GM21360 (cell line): ENCODE data around the gene LGALSL.
A peak's percentile ranks its signal among the peaks of the same experiment; 100 is the strongest.
"Not testable (repeated sequence)": the region's sequence is repeated elsewhere in the genome, so short reads cannot be mapped to it uniquely, and the experiment has no call there.

ENCODE experiments used
- ATAC-seq: cut with Tn5 transposase; IDR thresholded peaks from one replicate; pipeline ENCODE4 v1.9.1; 2021; ENCODE audit warnings: mild to moderate bottlenecking, moderate library complexity; ENCODE audit not compliant: unreplicated experiment

Gene LGALSL

DNA sequence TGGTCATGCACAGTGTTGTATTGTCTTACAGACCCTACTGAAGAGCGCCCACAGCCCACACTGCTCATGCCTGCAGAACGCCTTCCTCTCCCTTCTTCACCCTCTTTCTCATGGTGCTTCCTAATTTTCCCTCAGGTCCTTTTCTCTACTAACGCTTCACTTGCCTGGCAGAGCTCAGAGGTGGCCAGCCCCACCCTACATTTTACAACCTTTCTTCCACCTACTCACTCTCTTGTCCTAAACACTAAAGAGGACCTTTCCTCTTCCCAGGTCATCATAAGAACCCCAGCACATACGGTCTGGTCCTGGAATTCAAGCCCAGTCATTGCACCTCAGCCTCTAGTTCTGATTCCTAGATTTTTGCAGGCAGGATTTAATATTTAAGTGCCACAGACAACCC lies 11.7 kb upstream of the LGALSL start:
- ATAC-seq = no peak

DNA sequence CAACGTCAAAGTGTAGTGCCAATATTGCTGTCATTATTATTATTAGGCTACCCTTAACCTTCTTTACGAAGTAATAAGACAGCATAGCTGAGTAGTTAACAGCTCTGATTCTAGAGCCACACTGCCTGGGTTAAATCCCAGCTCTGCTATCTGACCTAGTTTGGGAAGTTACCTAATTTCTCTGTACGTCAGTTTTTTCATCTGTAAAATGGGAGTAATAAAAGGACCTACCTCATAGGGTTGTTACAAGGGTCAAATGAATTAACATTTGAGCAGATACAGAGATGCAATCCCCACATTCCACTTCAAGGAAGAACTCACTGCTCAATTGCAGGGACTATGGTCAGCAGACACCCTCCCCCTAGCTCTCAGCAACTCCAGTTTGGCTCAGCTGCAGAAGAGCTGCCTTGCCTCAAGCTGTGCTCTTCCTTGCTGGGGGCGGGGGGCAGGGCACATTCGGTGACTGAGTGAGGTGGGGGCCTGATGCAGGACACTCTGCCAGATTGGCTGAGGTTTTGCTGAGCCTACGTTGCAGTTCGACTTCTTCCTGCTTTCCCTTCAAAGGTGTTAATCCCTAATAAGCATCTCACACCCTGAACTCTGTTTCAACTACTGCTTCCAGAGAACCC lies 11.0 kb upstream of the LGALSL start:
- ATAC-seq = no peak

DNA sequence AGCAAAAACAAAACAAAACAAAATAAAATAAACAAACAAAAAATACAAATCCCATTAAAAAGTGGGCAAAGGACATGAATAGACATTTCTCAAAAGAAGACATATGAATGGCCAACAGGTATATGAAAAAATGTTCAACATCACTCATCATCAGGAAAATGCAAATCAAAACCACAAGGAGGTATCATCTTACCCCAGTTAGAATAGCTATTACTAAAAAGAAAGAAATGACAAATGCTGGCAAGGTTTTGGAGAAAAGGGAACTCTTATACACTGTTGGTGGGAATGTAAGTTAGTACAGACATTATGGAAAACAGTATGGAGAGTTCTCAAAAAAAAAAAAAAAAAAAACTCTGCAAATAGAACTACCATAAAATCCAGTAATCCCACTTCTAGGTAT lies 8.0 kb upstream of the LGALSL start:
- ATAC-seq = not testable (repeated sequence)

DNA sequence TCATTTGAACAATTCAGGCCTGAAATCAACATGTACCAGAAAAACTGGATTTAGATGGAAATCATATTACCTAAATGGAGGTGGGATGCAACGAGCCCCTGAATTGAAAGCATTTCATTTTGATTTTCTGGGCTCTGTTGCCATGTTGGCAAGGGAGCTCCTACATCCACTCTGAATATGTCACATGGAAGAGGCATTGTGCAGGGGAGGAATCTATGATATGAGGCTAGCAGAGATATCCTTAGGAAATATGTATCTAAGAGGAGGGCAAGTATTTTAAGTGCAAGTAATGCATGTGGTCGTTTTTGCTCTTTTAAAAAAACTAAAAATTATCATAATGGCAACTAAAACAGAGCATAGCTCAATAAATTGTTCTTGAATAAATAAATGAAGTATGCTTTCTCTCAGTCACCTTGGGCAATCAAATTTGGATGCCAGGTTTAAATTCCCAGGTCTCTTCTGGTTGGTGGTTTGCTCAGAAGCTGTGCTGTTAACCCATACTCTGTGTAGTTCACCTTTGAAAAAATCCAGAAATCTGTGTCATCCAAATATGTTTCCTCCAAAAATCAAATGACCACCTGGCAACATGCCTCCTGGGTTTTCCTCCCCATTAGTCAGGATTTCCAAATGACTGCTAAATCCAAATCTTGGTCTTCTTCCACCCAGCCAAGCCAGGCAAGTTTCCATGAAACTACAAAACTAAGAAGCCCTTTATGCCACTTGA lies 6.5 kb upstream of the LGALSL start:
- ATAC-seq = no peak

DNA sequence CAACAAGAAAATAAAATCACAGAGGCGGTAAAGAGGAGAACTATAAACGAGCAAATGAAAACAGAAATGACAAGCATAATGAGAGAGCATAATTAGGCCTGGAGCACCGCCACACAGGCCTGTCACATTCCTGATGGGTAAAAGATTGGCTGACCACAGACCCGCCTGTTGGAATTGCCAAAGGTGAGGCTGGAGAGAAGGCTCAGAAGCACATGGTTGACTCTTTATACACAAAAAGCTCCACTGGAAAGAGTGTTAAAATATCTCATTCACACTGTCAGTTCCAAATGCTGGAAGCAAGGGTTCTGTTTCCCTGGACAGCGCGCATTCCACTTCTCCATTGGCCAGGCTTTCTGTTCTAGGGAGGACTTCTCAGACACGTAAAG lies 5.9 kb upstream of the LGALSL start:
- no peak for ATAC-seq

DNA sequence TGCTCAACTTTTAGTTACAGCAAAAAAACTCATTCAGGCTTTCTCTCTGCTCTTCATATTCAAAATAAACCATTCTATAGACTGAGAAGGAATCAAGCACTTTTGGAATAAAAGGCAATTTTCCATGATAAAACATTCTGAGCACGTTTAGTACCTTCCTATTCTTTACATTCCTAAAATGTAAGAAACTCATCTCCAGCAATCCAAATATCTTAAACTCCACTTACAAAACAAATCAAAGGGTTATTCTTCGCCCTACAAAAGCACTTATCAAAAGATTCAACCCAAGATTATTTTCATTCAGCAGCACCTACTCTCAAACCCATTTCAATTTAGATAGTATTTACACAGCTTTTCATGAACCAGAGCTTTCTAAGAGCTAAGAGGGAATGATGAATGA lies 2.9 kb upstream of the LGALSL start:
- ATAC-seq = no peak

DNA sequence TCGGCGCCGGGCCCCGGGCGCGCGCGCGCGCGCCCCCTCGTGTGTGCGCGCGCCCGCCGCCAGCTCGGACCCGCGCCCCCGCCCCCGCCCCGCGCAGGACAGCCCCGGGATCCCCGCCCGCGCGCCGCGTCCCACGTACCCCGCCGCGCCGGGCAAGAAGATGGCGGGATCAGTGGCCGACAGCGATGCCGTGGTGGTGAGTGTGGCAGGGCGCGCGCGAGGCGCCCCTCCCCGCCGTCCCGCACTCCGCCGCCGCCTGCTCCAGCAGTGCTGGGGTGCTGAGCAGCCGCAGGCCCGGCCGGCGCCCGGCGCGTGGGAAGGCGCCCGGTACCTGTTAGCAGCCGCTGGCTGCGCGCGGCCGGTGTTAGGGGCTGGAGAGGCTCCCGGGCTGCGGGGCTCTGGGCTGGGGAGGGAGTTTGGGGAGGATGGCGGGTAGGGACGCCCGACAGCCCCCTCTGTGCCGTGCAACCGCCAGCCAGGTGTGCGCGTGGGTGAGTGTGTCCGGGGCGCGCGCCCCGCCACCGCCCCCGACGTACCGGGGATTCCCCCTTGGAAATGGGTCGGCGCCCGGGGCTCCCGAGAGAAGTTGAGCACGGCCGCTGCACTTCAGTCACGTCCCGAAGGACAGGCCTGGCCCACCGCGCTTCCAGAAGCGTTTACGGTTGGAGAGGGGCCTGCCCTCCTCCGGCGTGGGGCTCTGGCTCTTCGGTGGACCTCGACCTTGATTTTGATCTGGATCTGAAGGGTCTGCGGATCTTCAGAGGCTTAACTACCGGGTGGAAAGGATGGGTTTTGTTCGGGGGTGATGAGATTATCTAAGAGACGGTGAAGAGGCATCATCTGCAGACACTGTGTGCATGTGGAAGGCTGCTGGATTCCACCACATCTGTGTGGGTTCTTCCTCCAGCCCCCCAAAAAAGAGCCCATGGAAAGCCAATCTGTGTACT lies 697 bp downstream of the LGALSL start:
- ATAC-seq = peak; percentile 46

DNA sequence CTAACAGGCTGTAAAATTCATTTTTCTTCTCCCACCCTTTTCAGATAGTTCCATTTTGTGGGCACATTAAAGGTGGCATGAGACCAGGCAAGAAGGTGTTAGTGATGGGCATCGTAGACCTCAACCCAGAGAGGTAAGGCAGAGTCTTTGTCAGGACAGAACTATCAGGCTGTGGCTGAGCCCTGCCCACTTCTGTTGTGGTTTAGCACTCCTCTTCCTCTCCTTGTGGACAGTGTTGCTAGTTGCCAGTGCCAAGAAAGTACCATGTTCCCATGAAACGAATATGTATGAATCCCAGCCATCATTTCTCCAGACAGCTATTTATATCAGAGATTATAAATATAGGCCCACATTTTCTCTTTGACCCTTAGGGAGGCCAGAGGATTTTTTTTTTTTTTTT lies 1.6 kb downstream of the LGALSL start:
- no peak for ATAC-seq

DNA sequence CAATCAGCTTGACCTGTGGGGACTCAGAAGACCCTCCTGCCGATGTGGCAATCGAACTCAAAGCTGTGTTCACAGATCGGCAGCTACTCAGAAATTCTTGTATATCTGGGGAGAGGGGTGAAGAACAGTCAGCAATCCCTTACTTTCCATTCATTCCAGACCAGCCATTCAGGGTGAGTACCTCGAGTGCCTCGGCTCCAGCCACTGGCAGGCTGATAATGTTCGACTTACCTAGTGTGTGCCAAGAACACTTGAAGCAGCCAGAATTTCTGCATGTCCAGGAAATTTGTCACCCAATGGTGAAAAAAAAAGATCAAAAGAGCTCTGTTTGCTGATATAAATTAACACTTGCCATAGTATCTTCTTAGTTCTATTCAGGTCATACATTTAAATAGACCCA lies 2.3 kb downstream of the LGALSL start:
- no peak for ATAC-seq

DNA sequence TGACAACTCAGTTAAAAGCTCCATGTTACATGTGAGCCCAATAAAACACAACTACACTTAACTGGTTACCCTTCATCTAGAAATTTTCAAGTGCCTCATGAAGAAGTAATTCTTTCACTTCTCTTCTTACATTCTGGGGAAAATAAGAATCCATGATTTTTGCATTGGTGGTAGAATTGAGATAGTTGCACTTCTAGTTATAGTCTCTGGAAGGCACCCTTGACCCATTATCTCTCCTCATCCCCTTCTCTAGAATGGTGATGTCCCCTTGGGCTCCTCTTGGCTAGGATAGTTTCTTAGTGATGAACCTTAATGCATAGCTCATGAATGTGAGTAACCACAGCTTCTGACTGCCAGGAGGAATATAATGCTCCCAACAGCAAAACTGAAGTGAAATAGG lies 3.6 kb downstream of the LGALSL start:
- no peak for ATAC-seq

DNA sequence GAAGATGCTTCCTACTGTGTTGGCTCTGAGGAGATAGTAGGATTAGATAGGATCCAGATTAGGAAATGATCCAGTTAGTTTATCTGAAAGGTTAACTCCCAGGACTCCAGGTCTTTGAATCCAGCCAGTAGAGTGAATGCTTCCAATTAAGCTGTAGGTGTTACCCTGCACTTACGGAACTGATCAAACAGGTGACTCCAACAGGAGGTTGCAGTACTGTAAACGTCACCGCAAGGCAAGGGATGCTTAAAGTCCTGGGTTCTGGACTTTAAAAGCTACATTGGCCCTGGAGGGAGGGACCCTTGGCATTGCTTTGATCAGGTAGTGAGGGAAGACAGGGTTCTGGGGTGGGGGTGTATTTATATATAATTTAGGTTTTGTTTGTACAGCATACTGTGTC lies 5.6 kb downstream of the LGALSL start:
- no peak for ATAC-seq

DNA sequence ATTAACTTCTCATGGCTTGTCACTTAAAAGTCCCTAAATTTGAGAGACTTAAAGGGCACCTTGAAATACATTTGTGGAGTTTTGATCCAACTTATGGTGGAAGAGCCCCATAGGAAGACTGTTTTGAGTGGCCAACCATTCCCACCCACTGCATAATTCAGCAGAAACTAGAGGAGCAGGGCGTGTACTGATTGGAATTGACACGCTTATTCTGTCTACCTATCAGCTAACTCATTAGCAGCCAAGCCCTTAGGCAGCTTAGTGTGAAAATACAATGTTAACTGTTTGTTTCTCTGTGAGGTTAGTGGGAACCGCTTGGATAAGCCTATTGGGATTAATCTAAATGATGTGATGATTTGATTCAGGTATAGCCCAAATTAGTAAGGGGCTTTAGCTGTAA lies 6.4 kb downstream of the LGALSL start:
- no peak for ATAC-seq

DNA sequence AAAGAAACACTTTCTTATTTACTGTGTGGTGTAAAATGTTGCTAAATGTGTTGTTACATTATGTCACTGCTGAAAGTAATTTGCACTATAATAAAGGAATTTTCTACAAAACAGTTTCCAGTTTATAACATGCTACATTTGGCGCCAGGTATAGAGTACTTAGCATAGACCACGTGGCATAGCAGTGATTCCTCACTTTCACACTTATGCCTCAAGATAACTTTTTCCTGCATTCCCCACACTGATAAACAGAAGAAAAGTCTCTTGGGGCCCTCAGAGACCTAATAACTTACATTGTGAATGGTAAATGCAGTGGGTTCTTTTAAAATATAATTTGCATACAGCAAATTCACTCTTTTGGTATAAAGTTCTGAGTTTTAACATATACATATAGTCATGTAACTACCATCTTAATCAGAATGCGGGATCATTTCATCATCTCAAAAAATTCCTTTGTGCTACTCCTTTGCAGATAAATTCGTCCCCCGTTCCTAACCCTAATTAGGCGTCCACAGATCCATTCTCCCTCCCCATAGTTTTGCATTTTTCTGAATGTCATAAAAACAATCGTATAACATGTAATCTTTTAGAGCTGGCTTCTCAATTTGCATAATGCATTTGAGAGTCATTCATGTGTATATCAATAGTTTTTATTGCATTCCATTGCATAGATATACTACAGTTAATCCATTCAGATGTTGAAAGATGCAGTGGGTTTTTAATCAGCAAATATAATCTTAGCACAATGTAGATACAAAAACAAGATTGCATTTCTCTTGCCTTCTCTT lies 7.5 kb downstream of the LGALSL start:
- ATAC-seq = no peak

DNA sequence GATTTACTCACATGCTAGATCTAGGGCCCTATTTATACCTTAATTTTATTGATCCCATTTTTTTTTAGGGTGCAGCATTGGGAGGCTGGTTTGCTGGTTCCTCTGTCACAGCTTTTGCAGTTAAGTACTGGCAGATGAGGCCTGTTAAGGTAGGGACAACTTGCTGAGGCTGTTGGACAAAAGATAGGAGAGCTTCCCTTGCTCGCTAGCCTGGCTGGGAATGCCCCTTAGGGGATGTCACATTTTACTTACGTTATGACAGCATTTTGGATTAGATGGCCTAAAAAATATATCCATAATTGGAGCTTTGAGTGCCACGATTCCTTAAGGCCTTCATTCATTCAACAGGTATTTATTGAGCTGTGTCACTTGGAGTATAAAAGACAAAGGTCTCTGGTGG lies 8.2 kb downstream of the LGALSL start:
- no peak for ATAC-seq

DNA sequence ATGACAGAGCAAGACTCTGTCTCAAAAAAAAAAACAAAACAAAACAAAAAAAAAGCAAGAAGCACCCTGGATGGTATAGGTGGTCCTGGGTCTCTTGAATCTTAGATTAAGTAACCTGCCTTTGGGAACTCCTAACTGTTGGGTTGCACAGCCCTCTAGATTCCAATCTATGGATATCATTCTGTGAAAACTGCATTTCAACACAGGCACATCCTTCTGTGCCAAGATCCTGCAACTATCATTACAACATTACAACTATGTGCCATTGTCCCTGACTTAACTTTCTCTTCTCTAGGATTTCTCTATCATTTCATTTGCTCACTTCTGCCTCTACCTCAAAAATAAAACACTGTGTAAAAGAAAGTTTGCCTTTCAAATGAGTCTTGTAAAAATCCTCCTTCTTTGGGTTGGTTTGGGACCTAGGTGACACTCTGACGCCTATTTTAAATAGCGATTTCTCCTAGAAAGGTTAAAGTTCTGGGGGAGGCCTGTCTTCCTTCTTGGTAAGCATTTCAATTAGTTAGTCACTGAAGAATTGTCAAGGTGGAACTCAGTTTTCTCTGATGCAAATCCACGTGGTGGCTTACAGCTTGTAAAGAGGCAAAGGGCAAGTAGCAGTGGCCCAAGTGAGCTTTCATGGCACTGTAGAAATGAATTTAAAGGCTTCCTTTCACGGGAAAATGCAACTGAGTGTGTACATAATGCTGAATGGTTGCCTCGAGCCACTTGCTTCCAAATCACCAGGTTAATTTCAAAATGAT lies 9.2 kb downstream of the LGALSL start:
- no peak for ATAC-seq

DNA sequence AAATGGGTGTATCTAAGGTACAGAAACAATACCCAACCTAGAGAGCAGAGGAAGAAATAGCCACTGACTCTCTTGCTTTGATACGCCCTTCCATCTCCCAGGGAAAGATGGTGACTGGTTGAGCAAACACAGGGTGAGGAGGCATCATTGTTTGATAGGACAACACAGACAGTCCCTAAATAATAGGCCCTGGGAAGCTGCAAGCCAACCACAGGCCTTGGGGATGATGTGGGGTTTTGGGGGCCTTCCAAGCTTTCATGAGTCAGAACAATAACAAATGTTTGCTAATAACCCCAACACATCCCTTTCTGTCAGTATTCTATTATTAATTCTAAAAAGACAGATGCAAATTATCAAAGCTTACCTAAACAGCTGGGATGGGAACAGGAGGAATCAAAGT lies 9.8 kb downstream of the LGALSL start:
- ATAC-seq = no peak

DNA sequence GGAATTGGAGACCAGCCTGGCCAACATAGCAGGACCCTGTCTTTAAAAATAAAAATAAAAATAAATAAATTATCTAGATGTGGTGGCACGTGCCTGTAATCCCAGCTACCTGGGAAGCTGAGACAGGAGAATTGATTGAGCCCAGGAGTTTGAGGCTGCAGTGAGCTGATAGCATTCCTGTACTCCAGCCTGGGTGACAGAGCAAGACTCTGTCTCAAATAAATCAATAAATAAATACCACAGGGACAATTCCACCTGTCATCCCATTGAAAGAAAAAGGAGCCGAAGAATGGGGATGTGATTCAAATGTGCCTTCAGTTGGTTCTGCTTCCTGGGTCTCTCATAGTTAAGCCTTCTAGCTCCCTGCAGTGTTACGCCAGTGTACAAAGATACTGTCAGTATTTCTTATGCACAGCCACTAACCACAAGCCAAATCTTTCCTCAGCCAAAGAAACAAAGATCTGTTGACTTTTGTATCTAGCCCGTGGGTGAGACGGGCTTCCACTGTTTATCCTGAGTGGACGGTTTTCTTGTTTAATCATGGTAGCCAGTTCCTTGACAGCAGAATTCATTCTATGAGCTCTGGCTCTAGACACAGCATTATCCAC lies 12.6 kb downstream of the LGALSL start:
- no peak for ATAC-seq

DNA sequence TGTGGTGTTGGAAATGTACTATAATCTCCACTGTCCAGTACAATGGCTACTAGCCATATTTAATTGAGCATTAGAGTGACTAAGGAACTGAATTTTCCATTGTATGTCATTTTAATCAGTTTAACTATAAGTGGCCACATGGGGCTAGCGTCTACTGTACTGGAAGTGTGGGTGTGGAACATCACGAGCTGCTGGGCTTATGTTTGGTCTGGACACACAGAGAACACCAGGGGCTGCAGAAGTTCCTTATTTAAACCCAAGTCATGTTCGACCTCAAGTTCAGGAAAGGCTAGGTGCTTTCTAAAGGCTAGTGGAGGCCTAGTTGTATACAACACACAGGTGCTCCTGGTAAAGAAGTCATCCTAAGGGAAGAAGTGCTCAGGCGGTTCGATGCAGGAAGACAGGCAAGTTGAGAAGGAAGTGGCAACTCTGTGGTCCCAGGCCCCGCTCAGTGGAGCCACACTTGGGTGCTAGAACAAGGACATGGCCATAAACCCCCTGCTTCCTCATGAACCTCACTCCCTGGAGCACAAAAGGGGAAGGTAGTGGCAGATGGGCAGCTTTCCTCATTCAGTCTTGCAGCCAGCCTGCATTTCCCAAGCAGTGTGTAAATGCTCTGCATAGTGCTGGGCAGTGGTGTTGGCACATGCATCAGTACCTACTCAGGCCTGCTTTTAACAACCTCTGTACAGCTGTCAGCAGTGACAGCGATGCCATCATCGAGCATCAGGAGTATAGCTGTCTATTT lies 13.3 kb downstream of the LGALSL start:
- ATAC-seq = no peak

DNA sequence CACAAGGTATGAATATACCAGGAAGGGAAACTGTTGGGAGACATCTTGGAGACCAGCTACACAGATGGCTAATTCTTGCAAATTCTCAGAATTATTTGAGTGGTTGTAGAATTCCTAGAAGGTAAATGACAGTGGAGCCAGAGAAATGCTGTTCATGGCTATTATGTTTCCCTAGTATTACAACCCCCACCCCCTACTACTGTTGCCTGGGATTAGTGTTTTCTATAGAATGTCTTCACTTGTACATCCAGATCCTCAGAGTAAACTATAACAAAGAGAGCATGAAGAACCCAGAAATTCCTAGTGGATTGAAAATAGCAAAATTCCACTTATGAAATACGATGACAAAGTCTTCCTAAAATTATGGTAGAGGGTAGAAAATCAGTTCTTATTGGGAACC lies 15.3 kb downstream of the LGALSL start:
- no peak for ATAC-seq
